GM18505 (cell line): ENCODE results near the gene TBL3.

Source experiments
- ATAC-seq: cut with Tn5 transposase; IDR thresholded peaks from one replicate; pipeline ENCODE4 v1.9.1; 2021; ENCODE audit not compliant: unreplicated experiment
- POLR2A ChIP-seq: IDR thresholded peaks from 4 replicates; pipeline ENCODE4 v1.6.1; 2011; ENCODE audit warnings: borderline replicate concordance; ENCODE audit not compliant: insufficient read depth, insufficient read length; ENCODE audit errors: extremely low read depth

TBL3 gene

GRCh38 chr16:2025251-2025650 lies 53.4 kb downstream of the TBL3 start:
- no peak for ATAC-seq
- no peak for TF ChIP-seq POLR2A

GRCh38 chr16:2025878-2026460 lies 54.1 kb downstream of the TBL3 start:
- ATAC-seq, result no peak
- no peak for TF ChIP-seq POLR2A

- ATAC-seq, result no peak
- no peak for TF ChIP-seq POLR2A
Observed at GRCh38 chr16:2026461-2027023, 54.7 kb downstream of the TBL3 start, which contains the start of gene NHERF2. Gene NHERF2, plus strand, starts transcription at chr16:2026902. Its CDS starts 104 bp downstream, at chr16:2027006.

- no peak for TF ChIP-seq POLR2A
- no peak for ATAC-seq
Observed at GRCh38 chr16:2027024-2028010, 55.5 kb downstream of the TBL3 start.

- ATAC-seq, result no peak
- no peak for TF ChIP-seq POLR2A
Observed at GRCh38 chr16:2028146-2028545, 56.3 kb downstream of the TBL3 start.

- no peak for TF ChIP-seq POLR2A
- no peak for ATAC-seq
Observed at GRCh38 chr16:2028620-2029220, 56.9 kb downstream of the TBL3 start.

GRCh38 chr16:2029350-2029749 lies 57.5 kb downstream of the TBL3 start:
- TF ChIP-seq POLR2A, result no peak

GRCh38 chr16:2030036-2030435 lies 58.2 kb downstream of the TBL3 start:
- TF ChIP-seq POLR2A, result no peak
- ATAC-seq, result no peak

More at GRCh38 chr16:2029350-2029749, 57.5 kb downstream of the TBL3 start:
- ATAC-seq, result no peak

GRCh38 chr16:2031081-2031577 lies 59.3 kb downstream of the TBL3 start:
- no peak for TF ChIP-seq POLR2A
- ATAC-seq, result no peak
